ENCODE data around the gene SLC51B. TPM values are rescaled to one million over a fixed set of nuclear protein-coding genes. Genes with fewer than 3 reads are reported as not detected.
A peak's percentile ranks its signal among the peaks of the same experiment; 100 is the strongest.
"Not testable (repeated sequence)": the region's sequence is repeated elsewhere in the genome, so short reads cannot be mapped to it uniquely, and the experiment has no call there.

SLC51B gene
- total RNA-seq, 2 experiments from 2014 or later, result not detected

DNA sequence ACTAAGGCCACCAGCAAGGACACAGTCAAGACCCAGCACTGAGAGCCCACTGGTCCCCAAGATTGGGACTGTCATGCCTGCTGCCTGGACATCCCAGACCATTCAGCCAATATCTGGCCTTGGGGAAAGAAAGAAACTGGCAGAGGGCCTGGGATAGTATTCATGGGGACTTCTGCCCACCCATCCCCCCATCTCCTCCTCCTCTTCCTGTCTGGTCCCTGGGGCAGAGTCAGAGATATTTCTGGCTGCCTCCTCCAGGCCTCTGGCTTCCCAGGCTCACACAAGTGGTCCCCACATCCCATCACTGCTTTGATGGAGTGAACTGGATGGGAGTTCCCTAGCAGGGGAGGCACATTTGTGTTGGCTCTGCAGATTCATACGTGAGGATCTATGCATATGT is 26.8 kb downstream of the SLC51B start:
- no peak for DNase-seq
- ChIA-PET CTCF (interaction anchor here (0.9 kb wide), 1 partner anchor 857 kb away, joined by 3 read pairs; no protein-coding TSS in a partner anchor), POLR2A (no interaction called here)
- Mint-ChIP-seq H3K27ac (no peak overlapping the region), H3K4me1 (peaks cover 6% of the 10 kb centered on the region), H3K36me3 (ENCODE audit: low read depth) (no peaks in the 10 kb centered on the region), H3K27me3 (peaks cover 21% of the 10 kb centered on the region), H3K9me3 (no peaks in the 10 kb centered on the region), H3K4me3 (no peak overlapping the region)

DNA sequence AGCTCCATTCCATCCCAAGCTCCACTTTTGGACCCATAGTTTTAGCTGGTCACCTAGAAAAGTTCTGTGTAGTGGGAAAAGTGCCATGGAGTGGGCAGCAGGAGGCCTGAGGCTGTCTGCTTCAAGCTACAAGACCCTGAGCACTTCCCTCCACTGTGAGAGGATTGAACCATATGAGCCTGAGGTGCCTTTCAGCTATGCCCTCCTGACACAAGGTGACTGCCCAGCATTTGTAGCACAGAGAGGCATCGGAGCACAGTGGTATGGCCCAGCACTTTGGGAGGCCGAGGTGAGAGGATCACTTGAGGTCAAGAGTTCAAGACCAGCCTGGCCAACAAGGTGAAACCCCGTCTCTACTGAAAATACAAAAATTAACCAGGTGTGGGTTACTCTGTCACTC is 27.4 kb downstream of the SLC51B start:
- CTCF ChIA-PET, result interaction anchor here (0.9 kb wide), 1 partner anchor 857 kb away, joined by 3 read pairs; no protein-coding TSS in a partner anchor
- POLR2A ChIA-PET, result no interaction called here
- no peak for DNase-seq
- Mint-ChIP-seq H3K4me1 (peaks cover 4% of the 10 kb centered on the region), H3K4me3 (no peak overlapping the region), H3K27me3 (peaks cover 17% of the 10 kb centered on the region), H3K27ac (no peak overlapping the region), H3K36me3 (ENCODE audit: low read depth) (no peaks in the 10 kb centered on the region), H3K9me3 (no peaks in the 10 kb centered on the region)

DNA sequence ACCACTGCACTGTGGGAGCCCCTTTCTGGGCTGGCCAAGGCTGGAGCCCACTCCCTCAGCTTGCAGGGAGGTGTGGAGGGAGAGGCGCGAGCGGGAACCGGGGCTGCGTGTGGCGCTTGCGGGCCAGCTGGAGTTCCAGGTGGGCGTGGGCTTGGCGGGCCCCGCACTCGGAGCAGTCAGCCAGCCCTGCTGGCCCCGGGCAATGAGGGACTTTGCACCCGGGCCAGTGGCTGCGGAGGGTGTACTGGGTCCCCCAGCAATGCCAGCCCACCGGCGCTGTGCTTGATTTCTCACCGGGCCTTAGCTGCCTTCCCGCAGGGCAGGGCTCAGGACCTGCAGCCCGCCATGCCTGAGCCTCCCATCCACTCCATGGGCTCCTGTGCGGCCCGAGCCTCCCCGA is 29.8 kb downstream of the SLC51B start:
- CTCF ChIA-PET, result interaction anchor here (0.9 to 1.1 kb wide), 2 partner anchors 8 to 27 kb away, joined by 3 read pairs; no protein-coding TSS in a partner anchor
- H3K27ac Mint-ChIP-seq; H3K4me1 Mint-ChIP-seq; POLR2A ChIA-PET; H3K4me3 Mint-ChIP-seq; H3K9me3 Mint-ChIP-seq; DNase-seq; H3K36me3 Mint-ChIP-seq (ENCODE audit: low read depth): not testable (repeated sequence)
- H3K27me3 Mint-ChIP-seq, result peaks cover 18% of the 10 kb centered on the region

DNA sequence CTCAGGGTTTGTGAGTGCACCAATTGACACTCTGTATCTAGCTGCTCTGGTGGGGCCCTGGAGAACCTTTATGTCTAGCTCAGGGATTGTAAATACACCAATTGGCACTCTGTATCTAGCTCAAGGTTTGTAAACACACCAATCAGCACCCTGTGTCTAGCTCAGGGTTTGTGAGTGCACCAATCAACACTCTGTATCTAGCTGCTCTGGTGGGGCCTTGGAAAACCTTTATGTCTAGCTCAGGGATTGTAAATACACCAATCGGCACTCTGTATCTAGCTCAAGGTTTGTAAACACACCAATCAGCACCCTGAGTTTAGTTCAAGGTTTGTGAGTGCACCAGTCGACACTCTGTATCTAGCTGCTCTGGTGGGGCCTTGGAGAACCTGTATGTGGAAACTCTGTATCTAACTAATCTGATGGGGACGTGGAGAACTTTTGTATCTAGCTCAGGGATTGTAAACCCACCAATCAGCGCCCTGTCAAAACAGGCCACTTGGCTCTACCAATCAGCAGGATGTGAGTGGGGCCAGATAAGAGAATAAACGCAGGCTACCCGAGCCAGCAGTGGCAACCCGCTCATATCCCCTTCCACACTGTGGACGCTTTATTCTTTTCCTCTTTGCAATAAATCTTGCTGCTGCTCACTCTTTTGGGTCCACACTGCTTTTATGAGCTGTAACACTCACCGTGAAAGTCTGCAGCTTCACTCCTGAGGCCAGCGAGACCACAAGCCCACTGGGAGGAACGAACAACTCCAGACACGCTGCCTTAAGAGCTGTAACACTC is 30.6 kb downstream of the SLC51B start:
- POLR2A ChIA-PET; H3K4me3 Mint-ChIP-seq; DNase-seq; H3K36me3 Mint-ChIP-seq (ENCODE audit: low read depth); H3K9me3 Mint-ChIP-seq; CTCF ChIA-PET; H3K4me1 Mint-ChIP-seq; H3K27ac Mint-ChIP-seq: not testable (repeated sequence)
- H3K27me3 Mint-ChIP-seq, result peaks cover 20% of the 10 kb centered on the region

DNA sequence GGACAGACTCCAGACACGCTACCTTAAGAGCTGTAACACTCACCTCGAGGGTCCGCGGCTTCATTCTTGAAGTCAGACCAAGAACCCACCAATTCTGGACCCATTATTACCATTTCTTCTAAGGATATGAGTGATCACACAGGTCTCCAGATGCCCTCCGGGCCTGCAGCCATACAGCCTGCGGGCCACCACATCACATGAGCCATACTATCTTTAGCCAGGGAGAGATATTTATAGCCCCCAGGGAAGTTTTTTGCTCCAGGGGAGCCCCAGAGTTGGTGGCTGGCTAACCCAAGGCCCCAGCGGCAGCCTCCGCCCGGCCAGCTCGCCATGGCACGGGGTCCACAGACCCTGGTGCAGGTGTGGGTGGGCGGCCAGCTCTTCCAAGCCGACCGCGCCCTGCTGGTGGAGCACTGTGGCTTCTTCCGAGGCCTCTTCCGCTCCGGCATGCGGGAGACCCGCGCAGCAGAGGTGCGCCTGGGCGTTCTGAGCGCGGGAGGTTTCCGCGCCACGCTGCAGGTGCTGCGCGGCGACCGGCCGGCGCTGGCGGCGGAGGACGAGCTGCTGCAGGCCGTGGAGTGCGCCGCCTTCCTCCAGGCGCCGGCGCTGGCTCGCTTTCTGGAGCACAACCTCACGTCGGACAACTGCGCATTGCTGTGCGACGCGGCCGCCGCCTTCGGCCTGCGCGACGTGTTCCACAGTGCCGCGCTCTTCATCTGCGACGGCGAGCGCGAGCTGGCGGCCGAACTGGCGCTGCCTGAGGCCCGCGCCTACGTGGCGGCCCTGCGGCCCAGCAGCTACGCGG is 31.5 kb downstream of the SLC51B start, which contains the start of gene KBTBD13:
Gene KBTBD13, plus strand, starts transcription at position 261 of the 805 bp plus-strand sequence. Its CDS starts 70 bp downstream, at position 331.
- Mint-ChIP-seq H3K9me3 (no peaks in the 10 kb centered on the region), H3K4me3 (no peak within 1 kb of the TSS), H3K36me3 (ENCODE audit: low read depth) (no peaks in the 10 kb centered on the region), H3K27ac (no peak within 1 kb of the TSS), H3K27me3 (peaks cover 20% of the 10 kb centered on the region), H3K4me1 (peaks cover 2% of the 10 kb centered on the region)
- ChIA-PET CTCF (interaction anchor here (1.9 to 2.5 kb wide), 3 partner anchors 10 to 43 kb away, joined by 5 to 14 read pairs (median 8); no protein-coding TSS in a partner anchor), POLR2A (no interaction called here)
- DNase-seq, result no peak

DNA sequence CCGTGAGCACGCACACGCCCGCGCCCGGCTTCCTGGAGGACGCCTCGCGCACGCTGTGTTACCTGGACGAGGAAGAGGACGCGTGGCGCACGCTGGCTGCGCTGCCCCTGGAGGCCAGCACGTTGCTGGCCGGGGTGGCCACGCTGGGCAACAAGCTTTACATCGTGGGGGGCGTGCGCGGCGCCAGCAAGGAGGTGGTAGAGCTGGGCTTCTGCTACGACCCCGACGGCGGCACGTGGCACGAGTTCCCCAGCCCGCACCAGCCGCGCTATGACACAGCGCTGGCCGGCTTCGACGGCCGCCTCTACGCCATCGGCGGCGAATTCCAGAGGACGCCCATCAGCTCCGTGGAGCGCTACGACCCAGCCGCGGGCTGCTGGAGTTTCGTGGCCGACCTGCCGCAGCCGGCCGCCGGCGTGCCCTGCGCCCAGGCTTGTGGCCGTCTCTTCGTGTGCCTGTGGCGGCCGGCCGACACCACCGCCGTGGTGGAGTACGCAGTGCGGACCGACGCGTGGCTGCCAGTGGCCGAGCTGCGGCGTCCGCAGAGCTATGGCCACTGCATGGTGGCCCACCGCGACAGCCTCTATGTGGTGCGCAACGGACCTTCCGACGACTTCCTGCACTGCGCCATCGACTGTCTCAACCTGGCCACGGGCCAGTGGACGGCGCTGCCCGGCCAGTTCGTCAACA is 32.2 kb downstream of the SLC51B start:
- DNase-seq, result no peak
- H3K9me3 Mint-ChIP-seq, result no peaks in the 10 kb centered on the region
- no peak overlapping the region for H3K4me3 Mint-ChIP-seq
- H3K27me3 Mint-ChIP-seq, result peaks cover 22% of the 10 kb centered on the region
- H3K4me1 Mint-ChIP-seq, result peaks cover 6% of the 10 kb centered on the region
- H3K36me3 Mint-ChIP-seq (ENCODE audit: low read depth), result no peaks in the 10 kb centered on the region
- CTCF ChIA-PET, result interaction anchor here (1.1 to 2.5 kb wide), 6 partner anchors 10 to 44 kb away, joined by 3 to 14 read pairs (median 8); no protein-coding TSS in a partner anchor
- no peak overlapping the region for H3K27ac Mint-ChIP-seq
- POLR2A ChIA-PET, result no interaction called here

DNA sequence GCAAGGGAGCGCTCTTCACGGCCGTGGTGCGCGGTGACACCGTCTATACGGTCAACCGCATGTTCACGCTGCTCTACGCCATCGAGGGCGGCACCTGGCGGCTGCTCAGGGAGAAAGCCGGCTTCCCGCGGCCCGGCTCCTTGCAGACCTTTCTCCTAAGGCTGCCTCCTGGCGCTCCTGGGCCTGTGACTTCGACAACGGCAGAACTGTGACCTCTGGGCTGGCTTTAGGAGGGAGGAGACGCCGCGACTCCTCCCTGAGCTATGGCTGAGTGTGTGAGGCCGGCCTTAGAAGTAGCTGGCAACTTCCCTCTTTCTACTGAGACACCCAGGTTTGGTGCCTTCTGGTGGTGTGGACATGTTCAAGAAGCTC is 32.8 kb downstream of the SLC51B start:
- Mint-ChIP-seq H3K4me1 (peaks cover 11% of the 10 kb centered on the region), H3K9me3 (no peaks in the 10 kb centered on the region), H3K27ac (no peak overlapping the region), H3K4me3 (no peak overlapping the region), H3K27me3 (peaks cover 27% of the 10 kb centered on the region), H3K36me3 (ENCODE audit: low read depth) (no peaks in the 10 kb centered on the region)
- POLR2A ChIA-PET, result no interaction called here
- DNase-seq, result peak; percentile 50
- CTCF ChIA-PET, result interaction anchor here (1.1 to 2.5 kb wide), 7 partner anchors 9 to 47 kb away, joined by 3 to 14 read pairs (median 8); no protein-coding TSS in a partner anchor

DNA sequence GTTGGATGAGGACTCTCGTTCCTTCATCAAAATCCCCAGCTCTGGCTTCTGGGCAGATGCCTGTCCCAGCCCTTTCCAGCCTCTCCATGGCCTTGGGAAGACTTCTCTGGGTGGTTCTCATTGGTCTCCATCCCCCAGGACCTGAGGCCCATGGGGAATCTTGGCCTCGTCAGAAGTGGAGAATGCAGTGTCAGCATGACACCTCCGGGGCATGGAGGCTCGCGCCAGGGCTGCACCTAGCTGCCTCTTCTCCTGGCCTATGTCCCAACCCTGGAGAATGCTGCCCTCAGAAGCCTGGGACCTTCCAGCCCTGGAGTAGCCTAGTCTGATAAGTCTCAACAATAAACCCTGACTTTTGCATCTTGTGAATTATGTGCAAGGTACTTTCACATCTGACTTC is 34.4 kb downstream of the SLC51B start:
- Mint-ChIP-seq H3K4me3 (no peak overlapping the region), H3K27ac (no peak overlapping the region), H3K36me3 (ENCODE audit: low read depth) (no peaks in the 10 kb centered on the region), H3K27me3 (peaks cover 41% of the 10 kb centered on the region), H3K9me3 (no peaks in the 10 kb centered on the region), H3K4me1 (peaks cover 13% of the 10 kb centered on the region)
- DNase-seq, result no peak
- POLR2A ChIA-PET, result no interaction called here
- CTCF ChIA-PET, result interaction anchor here (1.5 to 2.2 kb wide), 2 partner anchors 27 to 46 kb away, joined by 3 to 7 read pairs; no protein-coding TSS in a partner anchor

DNA sequence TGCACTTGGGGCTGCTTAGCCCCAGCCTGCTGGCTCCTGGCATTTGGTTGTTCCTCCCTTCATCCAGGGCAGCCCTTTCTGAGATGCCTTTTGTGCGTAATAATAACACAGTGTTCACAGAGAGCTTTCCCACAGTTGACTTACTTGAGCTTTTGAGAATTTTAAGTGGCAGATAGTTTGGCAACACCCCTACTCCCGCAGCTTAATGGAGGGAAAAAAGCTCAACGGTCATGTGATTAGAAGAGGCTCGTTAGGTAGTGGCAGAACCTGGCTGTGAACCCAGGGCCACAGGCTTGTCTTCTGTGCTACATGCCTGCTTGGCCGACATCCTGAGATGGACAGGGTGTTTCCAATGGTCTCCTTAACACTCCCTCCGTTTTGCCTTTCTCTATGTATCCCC is 36.1 kb downstream of the SLC51B start:
- Mint-ChIP-seq H3K4me3 (no peak overlapping the region), H3K27ac (no peak overlapping the region), H3K9me3 (no peaks in the 10 kb centered on the region), H3K4me1 (peaks cover 13% of the 10 kb centered on the region), H3K36me3 (ENCODE audit: low read depth) (no peaks in the 10 kb centered on the region), H3K27me3 (peaks cover 41% of the 10 kb centered on the region)
- CTCF ChIA-PET, result interaction anchor here (1.5 to 1.6 kb wide), 2 partner anchors 47 to 135 kb away, joined by 3 read pairs; no protein-coding TSS in a partner anchor
- POLR2A ChIA-PET, result interaction anchor here (1.0 kb wide), 1 partner anchor 206 kb away, joined by 3 read pairs; the partner anchor contains the start of gene PARP16
- no peak for DNase-seq

DNA sequence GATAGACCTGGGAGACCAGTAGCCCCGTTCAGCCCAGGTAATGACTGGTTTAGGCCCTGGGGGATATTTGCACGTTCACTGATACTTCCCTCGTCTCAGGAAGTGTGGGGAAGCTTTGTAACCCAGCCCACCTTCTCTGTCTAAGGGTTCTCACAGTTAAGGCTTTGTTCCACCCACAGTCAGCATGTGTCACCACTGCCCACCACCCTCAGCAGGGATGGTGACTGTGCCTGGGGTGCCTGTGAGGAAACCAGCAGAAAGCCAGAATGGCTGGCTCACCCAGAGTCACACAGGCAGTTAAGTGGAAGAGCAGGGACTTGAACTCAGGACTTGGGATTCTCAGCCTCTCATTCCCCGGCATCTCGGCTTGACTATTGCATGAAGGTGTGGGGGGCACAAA is 36.6 kb downstream of the SLC51B start:
- H3K9me3 Mint-ChIP-seq, result no peaks in the 10 kb centered on the region
- CTCF ChIA-PET, result interaction anchor here (1.6 kb wide), 1 partner anchor 135 kb away, joined by 3 read pairs; no protein-coding TSS in a partner anchor
- H3K36me3 Mint-ChIP-seq (ENCODE audit: low read depth), result no peaks in the 10 kb centered on the region
- no peak overlapping the region for H3K4me3 Mint-ChIP-seq
- no peak overlapping the region for H3K27ac Mint-ChIP-seq
- peaks cover 38% of the 10 kb centered on the region for H3K27me3 Mint-ChIP-seq
- H3K4me1 Mint-ChIP-seq, result peaks cover 11% of the 10 kb centered on the region
- DNase-seq, result no peak
- POLR2A ChIA-PET, result interaction anchor here (1.0 kb wide), 1 partner anchor 205 kb away, joined by 3 read pairs; the partner anchor contains the start of gene PARP16

DNA sequence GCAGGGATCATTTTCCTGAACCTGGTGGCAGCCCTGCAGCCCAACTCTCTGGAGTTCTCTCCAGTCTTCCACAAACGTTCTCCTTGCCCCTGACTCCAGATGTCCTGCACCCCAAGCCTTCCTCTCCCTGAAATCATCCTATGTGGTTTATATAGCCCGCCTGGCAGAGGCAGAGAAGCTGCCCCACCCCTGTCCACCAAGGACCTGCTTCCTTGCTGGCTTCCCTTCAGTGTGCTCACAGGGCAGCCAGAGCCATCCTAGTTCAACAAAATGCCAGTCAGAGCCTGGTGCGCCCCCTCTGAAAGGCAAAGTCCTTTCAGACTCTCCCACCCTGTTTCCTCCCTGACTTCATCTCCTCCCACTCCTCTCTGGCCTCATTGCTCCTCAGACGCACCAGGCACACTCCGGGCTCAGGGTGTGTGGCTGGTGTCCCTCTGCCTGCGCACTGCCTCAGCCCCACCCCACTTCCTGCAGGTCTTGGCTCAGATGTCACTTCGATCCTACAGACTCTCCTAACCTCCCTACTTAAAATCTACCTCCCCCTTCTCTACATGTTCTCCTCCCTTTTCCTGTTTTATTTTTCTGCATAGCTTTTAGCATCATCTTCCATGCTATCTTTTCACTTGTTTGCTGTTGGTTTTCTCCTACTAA is 37.2 kb downstream of the SLC51B start:
- no peaks in the 10 kb centered on the region for H3K36me3 Mint-ChIP-seq (ENCODE audit: low read depth)

DNA sequence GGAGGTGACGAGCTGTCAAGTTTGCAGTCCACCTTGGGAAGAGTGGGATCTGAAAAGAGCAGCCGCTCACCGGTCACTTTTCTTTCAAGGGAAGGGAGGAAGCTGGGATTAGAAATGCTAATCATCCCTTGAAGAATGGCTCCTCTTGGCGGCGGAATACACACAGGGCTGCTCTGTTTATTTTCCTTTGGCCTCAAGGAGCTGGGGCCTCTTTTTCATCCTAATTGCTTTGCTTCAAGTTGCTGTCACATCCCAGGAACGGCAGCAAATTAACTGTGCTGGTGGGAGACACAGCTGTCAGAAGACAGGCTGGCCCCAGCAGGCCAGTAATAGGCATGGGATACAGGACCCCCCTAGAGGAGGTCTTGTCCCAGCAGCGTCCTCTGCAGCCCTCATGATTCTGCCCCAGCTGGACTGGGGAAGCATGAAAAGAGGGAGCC is 38.1 kb downstream of the SLC51B start:
- DNase-seq, result no peak
- Mint-ChIP-seq H3K27ac (no peak overlapping the region), H3K9me3 (no peaks in the 10 kb centered on the region), H3K4me1 (peaks cover 11% of the 10 kb centered on the region), H3K4me3 (no peak overlapping the region), H3K36me3 (ENCODE audit: low read depth) (no peaks in the 10 kb centered on the region), H3K27me3 (peaks cover 32% of the 10 kb centered on the region)
- ChIA-PET CTCF (interaction anchor here (0.6 to 1.5 kb wide), 2 partner anchors 9 to 355 kb away, joined by 3 read pairs; no protein-coding TSS in a partner anchor), POLR2A (no interaction called here)

More for the DNA sequence above, 37.2 kb downstream of the SLC51B start:
- H3K4me3 Mint-ChIP-seq, result no peak overlapping the region
- CTCF ChIA-PET, result interaction anchor here (1.5 to 1.6 kb wide), 2 partner anchors 8 to 134 kb away, joined by 3 read pairs; no protein-coding TSS in a partner anchor
- POLR2A ChIA-PET, result interaction anchor here (1.0 kb wide), 1 partner anchor 205 kb away, joined by 3 read pairs; the partner anchor contains the start of gene PARP16
- H3K27me3 Mint-ChIP-seq, result peaks cover 38% of the 10 kb centered on the region
- H3K4me1 Mint-ChIP-seq, result peaks cover 11% of the 10 kb centered on the region
- no peaks in the 10 kb centered on the region for H3K9me3 Mint-ChIP-seq
- no peak overlapping the region for H3K27ac Mint-ChIP-seq
- peak; percentile 38 for DNase-seq

All from activated CD4-positive, alpha-beta memory T cell treated with anti-CD3 and anti-CD28 coated beads, Interleukin-2, amount 10 ng/mL, durations not matched to agents 7 days and 5 days (primary cell).